Measurements from ENCODE around the gene PRSS3. TPM values are rescaled to one million over a fixed set of nuclear protein-coding genes. Genes with fewer than 3 reads are reported as not detected.
"Not testable (repeated sequence)": the region's sequence is repeated elsewhere in the genome, so short reads cannot be mapped to it uniquely, and the experiment has no call there.

Gene PRSS3
- total RNA-seq, 2 experiments from 2014 or later, result not detected

DNA sequence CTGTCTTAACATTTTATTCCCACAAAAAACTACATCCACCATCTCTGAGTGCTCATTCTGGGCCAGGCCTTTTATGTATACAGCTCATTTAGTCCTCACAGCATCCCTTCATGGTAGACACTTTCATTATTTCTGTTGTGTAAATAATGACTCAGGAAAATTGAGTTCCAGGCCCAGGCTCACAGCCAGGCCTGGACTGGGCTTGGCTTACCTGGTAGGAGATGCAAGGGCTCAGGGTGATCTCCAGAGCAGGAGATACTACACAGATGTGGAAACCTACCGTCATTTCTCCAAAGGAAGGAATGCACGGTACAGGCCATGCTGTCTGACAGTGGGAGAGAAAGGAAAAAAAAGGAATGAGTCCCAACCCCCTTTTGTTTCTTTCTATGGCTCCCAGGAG lies 11.8 kb downstream of the PRSS3 start:
- H3K4me1 ChIP-seq (ENCODE audit: insufficient read depth, low read length); H3K4me3 Mint-ChIP-seq; H3K36me3 Mint-ChIP-seq (ENCODE audit: low read depth); H3K9me3 ChIP-seq (ENCODE audit: control insufficient read depth in 1 of 2, insufficient read depth in 1 of 2, low read length in 2 of 2); H3K27me3 ChIP-seq (ENCODE audit: control insufficient read depth in 1 of 2, insufficient read depth in 2 of 2, low read length in 2 of 2); DNase-seq; H3K9me3 Mint-ChIP-seq; H3K27ac Mint-ChIP-seq; ATAC-seq (ENCODE audit: poor library complexity); intact Hi-C loops (cut with DNase I, micrococcal nuclease); H3K4me3 ChIP-seq (ENCODE audit: low read length); H3K27me3 Mint-ChIP-seq; H3K27ac ChIP-seq (ENCODE audit: low read depth in 1 of 2, low read length in 2 of 2); H3K36me3 ChIP-seq (ENCODE audit: insufficient read depth, low read length); H3K4me1 Mint-ChIP-seq (ENCODE audit: low read depth); POLR2A ChIA-PET: not testable (repeated sequence)
- CTCF ChIA-PET, result interaction anchor here (1.3 kb wide), 1 partner anchor 45 kb away, joined by 3 read pairs; no protein-coding TSS in a partner anchor

DNA sequence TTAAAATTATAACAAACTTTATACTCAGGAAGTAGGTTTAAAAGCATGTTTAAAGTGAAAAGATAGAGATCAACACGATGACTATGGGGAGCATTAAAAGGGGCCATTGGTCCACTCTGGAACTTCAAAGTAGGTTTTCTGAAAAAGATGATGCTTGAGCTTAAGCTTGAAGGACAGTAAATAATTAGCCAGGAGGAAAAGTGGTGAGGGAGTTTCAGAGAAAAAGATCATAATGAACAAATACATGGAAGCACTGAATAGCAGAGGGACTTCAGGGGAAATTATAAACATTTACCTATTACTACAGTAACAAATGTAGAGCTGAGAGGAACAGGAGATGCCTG lies 13.6 kb downstream of the PRSS3 start:
- DNase-seq; H3K9me3 ChIP-seq (ENCODE audit: control insufficient read depth in 1 of 2, insufficient read depth in 1 of 2, low read length in 2 of 2); H3K36me3 ChIP-seq (ENCODE audit: insufficient read depth, low read length); H3K4me1 ChIP-seq (ENCODE audit: insufficient read depth, low read length); H3K36me3 Mint-ChIP-seq (ENCODE audit: low read depth); POLR2A ChIA-PET; H3K4me1 Mint-ChIP-seq (ENCODE audit: low read depth); ATAC-seq (ENCODE audit: poor library complexity); H3K27me3 Mint-ChIP-seq; H3K4me3 ChIP-seq (ENCODE audit: low read length); H3K9me3 Mint-ChIP-seq; H3K27ac ChIP-seq (ENCODE audit: low read depth in 1 of 2, low read length in 2 of 2); H3K27ac Mint-ChIP-seq; H3K4me3 Mint-ChIP-seq; H3K27me3 ChIP-seq (ENCODE audit: control insufficient read depth in 1 of 2, insufficient read depth in 2 of 2, low read length in 2 of 2); intact Hi-C loops (cut with DNase I, micrococcal nuclease): not testable (repeated sequence)
- CTCF ChIA-PET, result interaction anchor here (0.8 to 1.1 kb wide), 2 partner anchors 30 to 43 kb away, joined by 3 to 5 read pairs; no protein-coding TSS in a partner anchor

DNA sequence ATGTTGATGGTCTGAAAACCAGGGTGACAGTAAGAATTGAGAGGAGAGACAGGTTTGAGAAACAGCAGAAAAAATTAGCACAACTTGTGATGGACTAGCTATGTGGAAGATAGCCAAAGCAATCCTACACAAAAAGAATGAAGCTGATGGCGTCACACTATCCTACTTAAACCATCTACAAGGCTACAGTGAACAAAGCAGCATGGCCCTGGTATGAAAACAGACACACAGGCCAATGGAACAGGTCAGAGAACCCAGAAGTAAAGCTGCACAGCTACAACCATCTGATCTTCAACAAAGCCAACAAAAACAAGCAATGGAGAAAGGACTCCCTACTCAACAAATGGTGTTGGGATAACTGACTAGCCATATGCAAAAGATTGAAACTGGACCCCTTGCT lies 14.1 kb downstream of the PRSS3 start:
- Histone ChIP-seq H3K4me3 (ENCODE audit: low read length) (no peak overlapping the region), H3K27me3 (ENCODE audit: control insufficient read depth in 1 of 2, insufficient read depth in 2 of 2, low read length in 2 of 2) (no peaks in the 10 kb centered on the region), H3K27ac (ENCODE audit: low read depth in 1 of 2, low read length in 2 of 2) (no peak overlapping the region), H3K36me3 (ENCODE audit: insufficient read depth, low read length) (no peaks in the 10 kb centered on the region), H3K4me1 (ENCODE audit: insufficient read depth, low read length) (peaks cover 10% of the 10 kb centered on the region), H3K9me3 (ENCODE audit: control insufficient read depth in 1 of 2, insufficient read depth in 1 of 2, low read length in 2 of 2) (no peaks in the 10 kb centered on the region)
- ChIA-PET POLR2A (no interaction called here), CTCF (interaction anchor here (0.8 to 1.1 kb wide), 2 partner anchors 31 to 43 kb away, joined by 3 to 5 read pairs; no protein-coding TSS in a partner anchor)
- Mint-ChIP-seq H3K36me3 (ENCODE audit: low read depth) (no peaks in the 10 kb centered on the region), H3K27ac (no peak overlapping the region), H3K9me3 (no peaks in the 10 kb centered on the region), H3K4me1 (ENCODE audit: low read depth) (peaks cover 12% of the 10 kb centered on the region), H3K27me3 (no peaks in the 10 kb centered on the region), H3K4me3 (no peak overlapping the region)
- TF ChIP-seq, protein P1, sequence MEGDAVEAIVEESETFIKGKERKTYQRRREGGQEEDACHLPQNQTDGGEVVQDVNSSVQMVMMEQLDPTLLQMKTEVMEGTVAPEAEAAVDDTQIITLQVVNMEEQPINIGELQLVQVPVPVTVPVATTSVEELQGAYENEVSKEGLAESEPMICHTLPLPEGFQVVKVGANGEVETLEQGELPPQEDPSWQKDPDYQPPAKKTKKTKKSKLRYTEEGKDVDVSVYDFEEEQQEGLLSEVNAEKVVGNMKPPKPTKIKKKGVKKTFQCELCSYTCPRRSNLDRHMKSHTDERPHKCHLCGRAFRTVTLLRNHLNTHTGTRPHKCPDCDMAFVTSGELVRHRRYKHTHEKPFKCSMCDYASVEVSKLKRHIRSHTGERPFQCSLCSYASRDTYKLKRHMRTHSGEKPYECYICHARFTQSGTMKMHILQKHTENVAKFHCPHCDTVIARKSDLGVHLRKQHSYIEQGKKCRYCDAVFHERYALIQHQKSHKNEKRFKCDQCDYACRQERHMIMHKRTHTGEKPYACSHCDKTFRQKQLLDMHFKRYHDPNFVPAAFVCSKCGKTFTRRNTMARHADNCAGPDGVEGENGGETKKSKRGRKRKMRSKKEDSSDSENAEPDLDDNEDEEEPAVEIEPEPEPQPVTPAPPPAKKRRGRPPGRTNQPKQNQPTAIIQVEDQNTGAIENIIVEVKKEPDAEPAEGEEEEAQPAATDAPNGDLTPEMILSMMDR (IDR thresholded peaks at IDR 0.05), result no peak
- intact Hi-C loops (cut with DNase I, micrococcal nuclease), result no loop called here
- ATAC-seq (ENCODE audit: poor library complexity) (no peak), DNase-seq (no peak)

DNA sequence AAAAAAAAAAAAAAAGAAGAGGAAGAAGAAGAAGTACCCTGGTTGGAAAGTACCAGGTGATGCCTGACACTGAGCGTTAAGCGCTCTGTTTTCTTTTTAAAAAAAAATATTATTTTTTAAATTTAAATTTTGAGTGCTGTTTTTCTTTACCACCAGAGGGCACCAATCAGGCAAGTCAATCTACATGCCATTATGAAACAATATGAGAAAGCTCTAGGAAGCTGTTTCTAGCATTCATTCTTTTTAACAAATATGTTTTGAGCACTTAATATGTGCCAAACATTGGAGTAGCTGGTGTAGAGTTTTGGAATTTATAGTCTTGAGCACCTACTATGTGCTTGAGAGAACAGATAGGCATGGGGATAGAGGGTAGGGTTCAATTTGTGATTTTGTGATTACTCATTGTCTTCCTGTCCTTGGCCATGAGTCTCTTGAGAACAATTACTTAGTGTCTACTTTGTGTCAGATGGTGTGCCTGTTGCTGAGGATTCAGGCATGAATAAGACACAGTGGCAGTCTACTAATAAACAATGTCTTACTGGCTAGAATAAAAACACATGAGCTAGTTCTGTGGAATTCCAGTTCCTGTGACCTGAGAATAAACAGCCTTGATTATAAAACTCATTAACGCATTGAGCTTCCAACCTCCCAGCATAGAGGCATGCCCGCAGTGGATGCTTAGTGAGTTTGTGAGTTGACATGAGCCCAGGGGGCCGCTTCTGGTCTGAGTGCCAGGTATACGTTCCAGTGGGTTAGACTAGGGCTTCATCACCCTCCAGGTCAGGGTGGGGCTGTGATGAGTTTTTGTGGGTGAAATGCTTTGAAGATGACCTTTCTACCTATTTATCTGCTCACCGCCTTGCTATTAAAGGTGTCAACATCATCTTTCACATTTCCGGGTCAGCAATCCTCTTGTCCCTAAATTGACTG lies 18.6 kb downstream of the PRSS3 start:
- Histone ChIP-seq H3K27me3 (ENCODE audit: control insufficient read depth in 1 of 2, insufficient read depth in 2 of 2, low read length in 2 of 2) (no peaks in the 10 kb centered on the region), H3K9me3 (ENCODE audit: control insufficient read depth in 1 of 2, insufficient read depth in 1 of 2, low read length in 2 of 2) (no peaks in the 10 kb centered on the region), H3K4me1 (ENCODE audit: insufficient read depth, low read length) (peaks cover 22% of the 10 kb centered on the region), H3K36me3 (ENCODE audit: insufficient read depth, low read length) (no peaks in the 10 kb centered on the region), H3K27ac (ENCODE audit: low read depth in 1 of 2, low read length in 2 of 2) (no peak overlapping the region), H3K4me3 (ENCODE audit: low read length) (no peak overlapping the region)
- Mint-ChIP-seq H3K36me3 (ENCODE audit: low read depth) (peaks cover 11% of the 10 kb centered on the region), H3K4me1 (ENCODE audit: low read depth) (peaks cover 37% of the 10 kb centered on the region), H3K4me3 (peak overlapping the region; percentile 81), H3K9me3 (no peaks in the 10 kb centered on the region), H3K27me3 (no peaks in the 10 kb centered on the region), H3K27ac (peak overlapping the region; percentile 98)
- CTCF ChIA-PET, result interaction anchor here (0.6 to 4.4 kb wide), 19 partner anchors 10 to 1242 kb away, joined by 3 to 51 read pairs (median 3); no protein-coding TSS in a partner anchor
- TF ChIP-seq, protein P1 (IDR thresholded peaks at IDR 0.05), result peak; percentile 80
- intact Hi-C loops (cut with DNase I, micrococcal nuclease), result loop anchor here (1.0 to 10.0 kb wide), 4 partner anchors 38 to 231 kb away; partner anchors contain the start of gene UBAP2 (in 1 of the 2)
- peak in 5 of 14 experiments; percentile 17 to 78 (median 62) for DNase-seq
- ATAC-seq (ENCODE audit: poor library complexity), result peak; percentile 1
- POLR2A ChIA-PET, result interaction anchor here (0.6 to 1.6 kb wide), 6 partner anchors 10 to 523 kb away, joined by 3 to 11 read pairs (median 4); no protein-coding TSS in a partner anchor
